Thyroid gland (tissue), 4 donors: ENCODE data around the gene AQP5. TPM values are rescaled to one million over a fixed set of nuclear protein-coding genes. Genes with fewer than 3 reads are reported as not detected.

Experiments used
- DNase-seq, 2 donors: peaks; one replicate each; pipeline ENCODE4 v3.0.0-alpha.2; 2019
- H3K27ac ChIP-seq, 3 donors: fragments of 200-600 bp; sonication (generic); 1 replicate in 2 of 3; 2 replicates in 1 of 3; pipeline ENCODE4 v1.5.1; 2016 to 2019; ENCODE audit warnings: mild to moderate bottlenecking in 1 of 3, moderate library complexity in 1 of 3
- H3K27me3 ChIP-seq: fragments of 200-600 bp; sonication (generic); one replicate; pipeline ENCODE4 v1.5.1; 2019
- H3K36me3 ChIP-seq, 2 donors: fragments of 200-600 bp; sonication (generic); one replicate each; pipeline ENCODE4 v1.5.1; 2016 to 2019
- H3K4me1 ChIP-seq, 2 donors: fragments of 200-600 bp; sonication (generic); one replicate each; pipeline ENCODE4 v1.5.1; 2017 to 2019
- H3K4me3 ChIP-seq, 3 donors: fragments of 200-600 bp; sonication (generic); replicated peaks in 1 of 3; 1 replicate in 2 of 3; 2 replicates in 1 of 3; pipeline ENCODE4 v1.5.1; 2016; ENCODE audit warnings: mild to moderate bottlenecking in 1 of 3
- H3K9me3 ChIP-seq: fragments of 200-600 bp; sonication (generic); one replicate; pipeline ENCODE4 v1.5.1; 2017
- CTCF ChIP-seq, 6 experiments: fragments of 200-600 bp in 3 of 6; fragments of 450-650 bp in 3 of 6; sonication (generic) in 3 of 6; IDR thresholded peaks; one replicate each; pipeline ENCODE4 v1.5.1; 2016 to 2019; ENCODE audit warnings: antibody characterized with exemption in 6 of 6, mild to moderate bottlenecking in 2 of 6, inconsistent platforms in 1 of 6, moderate library complexity in 1 of 6
- POLR2A ChIP-seq, 2 donors: fragments of 450-650 bp; IDR thresholded peaks; one replicate each; pipeline ENCODE4 v1.6.1; 2017; ENCODE audit warnings: antibody characterized with exemption in 2 of 2, mild to moderate bottlenecking in 2 of 2, moderate library complexity in 1 of 2
- WGBS, 2 donors: methylation state at CpG; one replicate each; pipeline ENCODE4 v1.1.5; 2017; 5-methylcytosine and 5-hydroxymethylcytosine counted together
- intact Hi-C: fragments of 100-400 bp; cut with DNase I; formaldehyde crosslinking; loops from one replicate; pipeline ENCODE4 v1.15.1; 2023
- total RNA-seq, 4 donors: library from RNA; depleted of rRNA; stranded (reverse); fragments of >200 nt; gene quantifications; one replicate each; pipeline ENCODE4 v1.2.3, GENCODE V29; 2016

Gene AQP5
- total RNA-seq, 4 donors from 2014 or later: 1.1 to 3.5 (median 2.0) TPM; not detected in 1

- no peak overlapping the region for H3K4me3 ChIP-seq
- peaks cover 16 to 40% of the 10 kb centered on the region in 2 donors for H3K4me1 ChIP-seq
- H3K36me3 ChIP-seq: no peaks in the 10 kb centered on the region
- no peak overlapping the region for H3K27ac ChIP-seq
- H3K9me3 ChIP-seq: no peaks in the 10 kb centered on the region
- DNase-seq: peak; percentile 57 to 79
- WGBS, 2 donors: 34 to 42% methylated on average over 3 to 5 of the region's 6 CpGs
- intact Hi-C loops: loop anchor here (5.0 kb wide), 3 partner anchors 91 to 106 kb away; partner anchors contain the start of gene ASIC1
- no peaks in the 10 kb centered on the region for H3K27me3 ChIP-seq
- TF ChIP-seq CTCF (IDR thresholded peaks at IDR 0.05) (no peak), POLR2A (IDR thresholded peaks at IDR 0.05) (no peak)
Measured at GRCh38 chr12:49965836-49966235, 4.2 kb downstream of the AQP5 start.

GRCh38 chr12:49966511-49967041, 4.9 kb downstream of the AQP5 start:
- H3K27ac ChIP-seq: no peak overlapping the region
- peaks cover 16 to 34% of the 10 kb centered on the region in 2 donors for H3K4me1 ChIP-seq
- no peak overlapping the region for H3K4me3 ChIP-seq
- no peaks in the 10 kb centered on the region for H3K36me3 ChIP-seq
- TF ChIP-seq POLR2A (IDR thresholded peaks at IDR 0.05) (no peak), CTCF (IDR thresholded peaks at IDR 0.05) (no peak)
- intact Hi-C loops: loop anchor here (5.0 kb wide), 3 partner anchors 91 to 106 kb away; partner anchors contain the start of gene ASIC1
- WGBS, 2 donors: 46 to 48% methylated on average over 11 to 12 of the region's 16 CpGs
- no peaks in the 10 kb centered on the region for H3K27me3 ChIP-seq
- no peaks in the 10 kb centered on the region for H3K9me3 ChIP-seq
- no peak for DNase-seq

- no peak for TF ChIP-seq POLR2A (IDR thresholded peaks at IDR 0.05)
- TF ChIP-seq CTCF (IDR thresholded peaks at IDR 0.05): peak; percentile 73 to 91 (median 80)
- DNase-seq: peak; percentile 89 to 92
- no peak overlapping the region for H3K4me3 ChIP-seq
- H3K27ac ChIP-seq: no peak overlapping the region
- H3K9me3 ChIP-seq: no peaks in the 10 kb centered on the region
- H3K4me1 ChIP-seq: peaks cover 16 to 31% of the 10 kb centered on the region in 2 donors
- no peaks in the 10 kb centered on the region for H3K36me3 ChIP-seq
- 2 to 5% methylated on average over 12 to 24 of the region's 40 CpGs for WGBS, 2 donors
- H3K27me3 ChIP-seq: no peaks in the 10 kb centered on the region
- intact Hi-C loops: loop anchor here (5.0 kb wide), 3 partner anchors 90 to 105 kb away; partner anchors contain the start of gene ASIC1
Measured at GRCh38 chr12:49967042-49967776, 5.5 kb downstream of the AQP5 start.

- Histone ChIP-seq H3K36me3 (no peaks in the 10 kb centered on the region), H3K27ac (no peak overlapping the region), H3K4me3 (no peak overlapping the region), H3K9me3 (no peaks in the 10 kb centered on the region), H3K27me3 (no peaks in the 10 kb centered on the region), H3K4me1 (peaks cover 12 to 25% of the 10 kb centered on the region in 2 donors)
- no peak for TF ChIP-seq CTCF (IDR thresholded peaks at IDR 0.05)
- no peak for TF ChIP-seq POLR2A (IDR thresholded peaks at IDR 0.05)
- intact Hi-C loops: loop anchor here (5.0 kb wide), 3 partner anchors 89 to 104 kb away; partner anchors contain the start of gene ASIC1
- 36 to 60% methylated on average over 9 to 15 of the region's 15 CpGs for WGBS, 2 donors
- DNase-seq: no peak
Measured at GRCh38 chr12:49967777-49968250, 6.1 kb downstream of the AQP5 start.

DNA sequence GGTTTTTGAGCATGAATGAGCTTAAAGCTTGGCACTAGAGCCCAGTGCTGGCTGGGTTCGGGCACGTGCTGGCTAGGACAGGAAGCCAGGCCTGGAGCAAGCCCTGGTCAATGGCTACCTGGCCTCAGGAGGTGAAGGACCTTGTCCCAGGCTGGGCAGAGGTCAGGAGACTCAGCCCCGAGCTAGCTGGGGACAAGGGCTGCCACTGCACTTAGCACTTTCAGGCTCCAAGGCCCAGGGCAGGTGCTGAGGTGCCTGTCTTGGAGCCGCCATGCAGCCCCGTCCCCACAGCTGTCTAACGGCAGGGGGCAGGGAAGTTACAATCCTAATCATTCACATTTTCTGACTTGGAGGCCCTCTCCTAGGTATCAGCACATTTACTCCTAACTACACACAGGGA, 6.8 kb downstream of the AQP5 start:
- H3K27me3 ChIP-seq: no peaks in the 10 kb centered on the region
- peaks cover 10 to 19% of the 10 kb centered on the region in 2 donors for H3K4me1 ChIP-seq
- no peak overlapping the region for H3K4me3 ChIP-seq
- intact Hi-C loops: loop anchor here (5.0 kb wide), 3 partner anchors 89 to 104 kb away; partner anchors contain the start of gene ASIC1
- DNase-seq: no peak
- no peak overlapping the region for H3K27ac ChIP-seq
- TF ChIP-seq CTCF (IDR thresholded peaks at IDR 0.05) (no peak), POLR2A (IDR thresholded peaks at IDR 0.05) (no peak)
- no peaks in the 10 kb centered on the region for H3K36me3 ChIP-seq
- no peaks in the 10 kb centered on the region for H3K9me3 ChIP-seq
- 92 to 99% methylated on average over 2 to 6 of the region's 6 CpGs for WGBS, 2 donors
